ENCODE measurements around the gene GPC6. TPM values are rescaled to one million over a fixed set of nuclear protein-coding genes. Genes with fewer than 3 reads are reported as not detected.

The GPC6 gene
- total RNA-seq, 1 donor from 2014 or later = 20.1 TPM

DNA sequence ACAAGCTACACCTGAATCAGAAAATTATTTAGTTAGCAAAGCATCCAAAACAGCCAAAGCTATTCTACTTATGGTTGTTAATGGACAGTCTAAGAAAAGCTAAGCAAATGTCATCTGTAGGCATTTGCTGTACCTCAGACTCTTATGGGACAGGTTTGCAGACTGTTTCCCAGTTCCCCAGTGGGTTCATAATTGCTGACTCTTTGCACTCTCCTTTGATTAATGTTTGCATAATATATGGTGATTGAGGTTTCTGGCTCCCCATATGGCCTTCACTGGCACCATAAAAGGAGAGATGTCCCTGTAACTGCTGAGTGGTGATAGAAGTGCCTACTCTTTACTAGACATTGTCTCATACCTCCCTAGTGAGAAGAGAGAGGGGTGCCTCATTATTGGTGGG lies 142.1 kb downstream of the GPC6 start:
- no peak for DNase-seq (ENCODE audit: low read depth)

DNA sequence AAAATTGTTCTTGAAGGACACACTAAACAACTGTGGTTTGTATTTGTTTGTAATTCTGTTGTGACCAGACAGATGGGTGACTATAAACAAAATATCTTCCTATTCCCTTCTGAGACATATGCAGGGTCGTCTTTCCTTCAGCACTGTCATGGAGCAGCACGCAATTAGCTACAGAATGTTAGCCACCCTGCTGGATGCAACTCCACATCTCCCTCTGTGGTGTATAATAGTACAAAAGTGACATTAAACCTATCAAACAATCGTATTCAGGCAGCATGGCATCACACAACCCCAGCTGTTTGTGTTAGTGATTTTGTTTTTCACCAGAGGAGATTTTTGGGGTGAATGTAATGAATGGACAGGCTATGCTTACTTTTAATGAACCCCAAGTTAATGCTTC lies 146.2 kb downstream of the GPC6 start:
- DNase-seq (ENCODE audit: low read depth) = no peak

DNA sequence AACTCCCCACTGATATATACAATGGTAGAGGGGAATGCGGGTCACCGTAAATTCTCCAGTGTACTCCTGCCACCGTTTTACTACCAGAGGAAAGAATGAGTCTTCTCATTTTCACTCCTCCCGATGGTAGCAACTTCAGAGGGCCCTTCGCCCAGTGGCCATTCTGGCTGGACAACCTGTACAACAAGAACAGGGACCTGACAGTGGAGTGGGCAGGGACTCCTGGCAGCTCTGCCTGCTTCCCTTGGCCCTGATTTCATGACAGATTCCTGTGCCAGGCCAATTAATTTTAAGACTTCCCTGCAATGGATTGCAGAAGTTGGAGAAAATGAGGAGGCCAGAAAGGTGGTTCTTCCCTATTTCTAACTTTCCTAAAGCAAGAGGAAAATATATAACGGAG lies 148.9 kb downstream of the GPC6 start:
- DNase-seq (ENCODE audit: low read depth) = no peak

DNA sequence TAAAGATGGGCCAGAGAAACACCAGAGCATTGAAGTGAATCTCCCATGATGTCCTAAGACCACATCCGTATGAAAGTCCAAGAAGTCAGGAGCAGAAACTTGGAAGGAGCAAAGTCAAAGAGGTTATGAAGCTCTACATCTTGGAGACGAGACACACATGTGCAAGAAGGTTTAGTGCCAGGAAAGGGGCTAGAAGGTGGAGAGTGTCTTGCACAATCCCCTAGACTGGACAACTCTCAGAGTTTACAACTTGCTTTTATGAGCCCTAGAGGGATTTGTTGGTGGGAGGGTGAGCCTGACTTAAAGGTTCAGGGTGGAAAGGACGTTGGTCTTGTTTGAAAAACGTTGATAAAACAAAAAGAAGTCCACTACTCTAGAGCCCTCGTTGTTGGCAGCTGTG lies 150.6 kb downstream of the GPC6 start:
- no peak for DNase-seq (ENCODE audit: low read depth)

DNA sequence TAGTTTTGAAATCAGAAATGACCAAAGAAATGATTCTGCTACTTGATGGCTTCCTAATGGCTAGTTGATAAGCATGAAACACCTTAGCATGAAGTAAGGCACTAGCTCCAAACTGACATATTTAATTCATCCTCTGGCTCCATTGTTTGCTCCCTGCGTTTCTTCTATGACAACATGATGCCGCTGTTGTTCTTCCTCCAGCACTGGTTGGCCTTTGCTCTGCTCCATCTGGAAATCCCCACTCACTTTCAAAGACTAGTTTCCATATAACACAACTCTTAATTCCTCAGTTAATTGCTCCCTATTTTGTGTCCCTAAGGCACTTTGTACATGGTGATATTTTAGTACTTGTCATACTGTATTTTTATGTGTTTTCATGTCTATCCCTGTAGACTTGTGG lies 151.6 kb downstream of the GPC6 start:
- no peak for DNase-seq (ENCODE audit: low read depth)

DNA sequence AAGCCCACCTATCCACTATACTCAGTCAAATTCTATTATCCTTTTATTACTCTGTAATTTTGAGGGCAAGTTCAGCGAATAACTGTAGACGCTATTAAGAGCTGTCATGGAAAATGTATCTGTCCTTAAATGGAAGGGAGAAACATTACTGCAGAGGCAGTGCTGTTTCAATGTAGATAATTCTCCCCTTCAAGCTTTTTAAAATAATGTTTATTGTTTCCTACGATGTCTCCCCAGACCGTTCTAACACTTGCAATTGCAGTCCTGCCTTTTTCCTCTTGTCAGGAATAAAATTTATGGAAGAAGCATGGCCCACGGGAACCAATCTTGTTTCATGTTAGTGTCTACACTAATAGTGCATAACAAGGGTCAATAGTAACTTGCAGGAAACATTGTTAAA lies 159.5 kb downstream of the GPC6 start:
- no peak for DNase-seq (ENCODE audit: low read depth)

DNA sequence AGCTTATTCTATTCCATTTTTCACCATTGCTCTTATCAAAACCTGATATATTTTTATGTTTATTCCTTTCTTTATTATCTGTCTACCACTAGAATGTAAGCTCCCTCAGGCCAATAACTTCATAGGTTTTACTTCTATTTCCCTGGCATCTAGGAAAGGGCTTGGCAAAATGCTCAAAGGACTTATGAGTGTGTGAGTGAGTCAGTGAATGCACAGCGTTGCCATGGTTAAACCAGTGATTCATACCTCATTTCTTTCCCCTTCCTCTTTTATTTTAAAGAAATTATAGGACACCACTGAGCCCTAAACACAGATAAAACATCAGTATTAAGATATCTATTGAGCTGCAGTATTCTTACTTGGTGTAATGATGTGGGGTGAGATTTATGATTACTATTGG lies 162.1 kb downstream of the GPC6 start:
- DNase-seq (ENCODE audit: low read depth) = no peak

DNA sequence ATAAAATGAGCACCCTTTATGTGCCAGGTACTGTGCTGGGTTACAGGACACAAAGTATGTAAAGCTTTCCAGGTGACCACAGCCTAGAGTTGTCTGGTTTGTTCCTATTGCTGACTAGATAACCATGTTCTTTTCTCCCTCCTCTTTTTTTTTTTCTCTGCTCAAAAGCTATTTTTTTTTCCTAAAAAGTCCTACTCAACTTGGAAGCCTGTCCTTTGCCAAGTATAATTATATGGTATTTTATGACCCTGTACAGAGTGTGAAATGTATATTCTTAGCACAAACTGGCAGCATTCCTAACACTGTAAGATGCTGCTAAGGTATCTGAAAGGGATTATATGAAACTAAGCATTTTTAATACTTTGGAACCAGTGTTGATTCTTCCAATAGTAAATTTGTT lies 171.0 kb downstream of the GPC6 start:
- no peak for DNase-seq (ENCODE audit: low read depth)

DNA sequence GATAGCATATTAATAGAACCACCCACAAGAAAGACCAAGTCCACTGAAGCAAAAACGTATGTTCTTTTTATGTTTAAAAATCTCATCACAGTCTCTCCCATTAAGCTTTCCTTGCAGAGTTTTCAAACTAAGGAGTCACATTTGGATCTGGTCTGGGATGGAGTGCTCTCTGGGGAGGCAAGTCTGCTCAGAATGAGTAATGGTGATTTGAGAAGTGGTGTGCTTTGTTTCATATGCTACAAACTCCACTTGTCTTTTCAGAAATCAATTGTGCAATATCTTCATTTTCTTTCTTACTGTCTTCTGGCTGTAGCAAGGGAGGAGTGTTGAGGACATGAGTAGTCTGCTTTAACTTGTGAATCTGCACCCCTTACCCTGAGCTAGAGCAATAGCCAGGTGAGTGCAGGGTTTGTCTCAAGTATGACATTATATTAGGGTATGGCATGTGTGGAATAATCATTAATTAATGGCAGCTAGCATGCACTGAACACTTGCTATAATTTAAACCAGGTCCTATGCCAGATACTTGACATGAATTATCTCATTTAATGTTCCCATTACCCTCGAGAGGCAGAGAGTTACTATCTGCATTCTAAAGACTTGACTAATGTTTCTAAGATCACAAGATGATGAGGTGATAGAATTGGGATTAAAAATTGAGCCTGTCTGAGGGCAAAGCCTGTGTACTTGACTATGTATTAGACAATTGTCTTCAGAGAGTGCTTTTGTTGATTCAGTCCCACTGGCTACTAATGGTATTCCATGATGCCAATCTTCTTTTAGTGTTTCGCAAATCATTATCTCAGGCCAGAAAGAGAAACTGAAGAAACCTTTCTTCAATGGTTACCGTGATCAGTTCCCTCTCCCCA lies 171.8 kb downstream of the GPC6 start:
- peak; percentile 30 for DNase-seq (ENCODE audit: low read depth)

DNA sequence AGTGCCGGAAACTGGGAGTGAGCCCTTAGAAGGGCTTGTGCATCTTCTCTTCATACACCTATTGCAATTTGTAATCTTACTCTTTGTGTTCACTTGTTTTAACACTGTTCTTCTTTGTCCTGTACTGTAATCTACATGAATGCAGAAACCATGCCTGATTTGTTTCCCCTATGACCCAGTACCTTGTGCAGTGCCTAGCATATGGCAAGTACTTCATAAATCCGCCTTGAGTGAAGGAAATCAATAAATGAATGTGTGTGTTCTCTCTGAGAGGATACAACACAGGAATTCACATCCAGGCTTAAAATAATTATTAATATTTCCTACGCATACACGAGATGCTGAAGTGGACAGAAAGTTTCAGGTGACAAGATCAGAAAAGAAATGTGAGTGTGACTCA lies 172.6 kb downstream of the GPC6 start:
- DNase-seq (ENCODE audit: low read depth) = no peak

DNA sequence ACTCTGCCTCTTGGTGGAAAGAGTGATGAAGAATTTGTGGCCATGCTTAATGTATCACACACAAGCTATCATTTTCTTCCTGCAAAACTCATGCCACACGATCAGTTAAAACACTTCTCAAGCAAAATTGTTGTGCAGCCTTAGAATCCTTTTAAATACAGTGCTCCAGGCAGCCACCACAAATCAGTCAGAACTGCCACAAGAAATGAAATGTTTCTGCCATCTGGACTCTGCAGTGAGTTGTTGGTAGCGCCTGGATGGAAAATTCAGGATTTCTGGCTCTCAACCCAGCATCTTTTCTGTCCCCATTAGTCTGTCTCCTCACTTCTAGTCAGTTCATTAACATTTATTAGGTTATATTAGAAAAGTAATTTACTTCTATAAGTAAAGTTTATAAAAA lies 179.5 kb downstream of the GPC6 start:
- DNase-seq (ENCODE audit: low read depth) = no peak

DNA sequence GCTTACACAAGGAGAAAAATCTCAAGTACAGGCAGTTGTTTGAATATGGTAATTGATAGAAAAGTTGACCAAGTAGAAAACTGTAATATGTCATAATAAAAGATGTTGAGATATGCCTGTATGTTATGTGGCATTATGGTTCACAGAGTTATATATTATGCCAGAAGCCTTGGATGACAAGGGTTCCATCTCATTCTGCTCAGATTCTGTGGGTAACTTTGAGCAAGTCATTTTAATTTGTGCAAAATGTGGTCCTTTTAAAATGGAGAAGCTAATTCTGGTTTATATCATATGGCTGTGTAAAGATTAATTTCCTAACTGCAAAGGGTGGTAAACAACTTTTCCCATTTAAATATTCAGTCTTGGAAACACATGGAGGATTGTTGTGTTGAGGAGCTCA lies 180.9 kb downstream of the GPC6 start:
- DNase-seq (ENCODE audit: low read depth) = no peak

DNA sequence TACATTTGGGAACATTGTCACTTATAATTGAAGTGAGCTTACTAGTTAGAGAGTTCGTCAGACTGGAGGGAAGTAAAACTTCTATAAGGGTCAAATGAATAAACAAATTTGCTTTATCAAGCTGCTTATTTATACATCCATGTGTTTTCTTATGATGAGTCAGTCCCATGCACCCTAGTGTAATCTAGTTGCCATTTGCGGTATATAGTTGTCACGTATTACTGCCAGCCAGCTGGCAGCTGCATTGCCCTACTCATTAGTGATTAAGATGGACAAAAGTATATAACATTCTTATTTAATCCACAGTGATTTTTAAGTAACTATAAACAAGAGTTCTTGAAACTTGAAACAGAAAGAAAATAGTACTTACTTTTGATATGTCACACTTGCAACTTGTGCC lies 182.4 kb downstream of the GPC6 start:
- DNase-seq (ENCODE audit: low read depth) = no peak

DNA sequence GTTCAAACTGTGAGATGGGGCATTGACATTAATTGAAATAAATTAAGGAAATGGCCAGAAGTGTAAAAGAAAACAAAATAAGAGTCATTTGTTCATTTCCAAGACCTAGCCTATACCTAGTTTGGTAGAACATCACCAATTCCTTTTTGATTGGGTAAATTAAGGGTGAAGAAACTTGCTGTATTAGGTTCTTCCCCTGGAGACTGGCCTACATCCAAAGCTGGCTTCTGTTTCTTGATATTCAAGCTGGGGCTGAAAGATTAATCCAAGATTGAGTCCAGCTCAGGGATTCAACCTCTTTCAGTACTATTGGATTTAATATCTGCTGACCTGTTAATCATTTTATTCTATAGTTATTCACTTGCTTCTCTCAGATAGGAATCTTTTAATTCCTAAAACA lies 183.2 kb downstream of the GPC6 start:
- DNase-seq (ENCODE audit: low read depth) = no peak

DNA sequence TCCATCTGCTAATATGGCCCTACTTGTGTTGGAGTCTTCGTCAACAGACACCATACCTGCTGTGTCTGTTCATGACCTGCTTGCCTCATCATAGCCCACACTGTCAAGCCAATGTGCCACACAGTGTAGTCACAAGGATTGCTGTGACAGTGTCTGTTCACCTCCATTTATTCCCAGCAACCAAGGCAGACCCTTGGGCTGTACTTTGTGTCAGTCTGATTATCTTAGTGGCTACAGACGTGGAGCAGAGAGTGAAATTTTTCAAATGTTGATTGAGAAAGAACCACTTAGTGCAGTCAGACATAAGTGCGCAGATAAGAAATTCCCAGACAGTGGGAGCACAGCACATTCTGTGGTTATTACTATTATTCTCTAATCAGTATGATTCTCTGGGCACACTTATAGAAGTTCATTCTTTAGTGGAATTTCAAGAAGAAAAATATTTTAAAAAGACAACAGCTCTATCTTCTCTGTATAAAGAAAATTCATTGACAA lies 184.6 kb downstream of the GPC6 start:
- no peak for DNase-seq (ENCODE audit: low read depth)

DNA sequence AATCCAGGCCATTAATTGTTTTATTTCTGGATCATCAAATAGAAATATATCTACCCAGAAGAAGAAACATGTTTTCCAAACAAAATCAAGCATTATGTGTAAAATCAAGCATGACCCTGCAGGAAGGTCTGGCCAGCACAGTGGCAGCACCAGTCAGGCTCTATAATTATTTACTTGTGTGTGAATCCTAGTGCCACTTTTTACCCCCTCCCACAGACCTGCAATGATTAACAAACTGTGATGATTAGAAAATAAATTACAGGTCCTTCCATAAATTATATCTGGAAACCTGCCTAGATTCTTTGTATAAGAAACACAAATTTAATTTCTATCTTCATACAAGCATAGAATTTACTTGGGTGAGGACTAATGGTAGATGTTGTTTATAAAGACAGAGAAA lies 186.1 kb downstream of the GPC6 start:
- no peak for DNase-seq (ENCODE audit: low read depth)

DNA sequence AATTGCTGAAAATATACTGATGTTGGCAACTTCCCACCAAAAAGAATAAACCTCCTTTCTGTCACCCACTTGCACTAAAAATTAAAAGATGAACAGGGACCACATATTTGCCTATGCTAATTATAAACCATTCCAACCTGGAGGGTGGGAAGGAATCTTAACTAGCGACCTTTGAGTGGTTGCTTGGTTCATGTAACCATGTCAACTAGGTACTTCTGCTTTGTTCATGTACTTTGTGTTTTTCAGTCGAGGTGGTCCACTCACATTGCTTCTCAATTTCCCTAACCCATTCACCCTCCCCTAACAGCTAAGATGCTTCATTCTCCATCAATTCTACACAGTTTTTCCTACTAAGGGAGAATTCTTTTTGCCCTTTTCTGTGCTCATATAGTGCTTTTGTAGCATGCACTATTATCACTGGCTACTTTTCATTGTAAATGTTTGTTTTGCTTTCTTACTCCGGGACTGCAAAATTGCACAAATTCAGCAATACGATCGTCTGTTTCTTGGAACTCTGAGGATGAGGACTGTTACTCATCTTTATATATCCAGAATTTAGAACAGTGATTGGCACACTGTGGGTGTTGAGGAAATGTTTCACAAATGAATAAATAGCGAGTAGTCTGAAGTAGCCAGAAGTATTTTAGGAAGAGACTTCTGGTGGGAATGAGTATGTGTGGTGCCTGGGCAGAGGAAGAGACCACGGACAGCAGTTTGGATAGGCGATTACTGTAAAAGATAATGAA lies 187.5 kb downstream of the GPC6 start:
- DNase-seq (ENCODE audit: low read depth) = peak; percentile 26

DNA sequence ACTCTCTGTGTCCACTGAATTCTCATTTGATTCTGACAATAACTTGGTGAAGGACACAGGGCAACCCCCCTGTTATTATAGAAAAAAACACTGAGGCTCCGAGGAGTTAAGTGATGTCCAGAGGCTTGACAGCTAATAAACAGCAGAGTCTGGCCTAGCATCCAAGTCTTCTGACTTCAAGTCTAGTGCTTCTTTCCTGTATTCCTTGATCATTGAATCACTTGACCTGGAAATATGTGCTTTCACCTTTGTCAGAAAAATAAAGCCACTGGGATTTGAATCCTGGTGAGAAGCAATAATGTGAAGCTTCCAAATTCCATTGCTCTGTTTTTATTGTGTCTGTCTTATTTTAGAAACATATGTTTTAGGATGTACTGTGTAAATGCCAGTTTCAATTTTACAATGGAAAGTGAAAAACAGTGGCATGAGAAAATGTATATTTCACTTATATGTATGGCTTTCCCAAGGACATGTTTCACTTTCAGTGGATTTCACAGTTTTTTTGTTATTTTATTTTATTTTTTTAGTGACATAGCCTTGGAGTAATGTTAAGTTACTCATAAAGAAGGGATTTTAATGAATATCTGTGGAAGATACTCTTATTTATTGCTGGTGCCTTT lies 190.2 kb downstream of the GPC6 start:
- DNase-seq (ENCODE audit: low read depth) = no peak

DNA sequence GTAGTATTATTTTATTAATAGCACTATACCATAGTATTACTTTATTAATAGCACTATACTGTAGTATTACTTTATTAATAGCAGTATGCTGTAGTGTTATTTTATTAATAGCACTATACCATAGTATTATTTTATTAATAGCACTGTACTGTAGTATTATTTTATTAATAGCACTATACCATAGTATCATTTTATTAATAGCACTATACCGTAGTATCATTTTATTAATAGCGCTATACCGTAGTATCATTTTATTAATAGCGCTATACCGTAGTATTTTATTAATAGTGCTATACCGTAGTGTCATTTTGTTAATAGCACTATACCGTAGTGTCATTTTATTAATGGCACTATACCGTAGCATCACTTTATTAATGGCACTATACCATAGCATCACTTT lies 191.8 kb downstream of the GPC6 start:
- DNase-seq (ENCODE audit: low read depth) = no peak

DNA sequence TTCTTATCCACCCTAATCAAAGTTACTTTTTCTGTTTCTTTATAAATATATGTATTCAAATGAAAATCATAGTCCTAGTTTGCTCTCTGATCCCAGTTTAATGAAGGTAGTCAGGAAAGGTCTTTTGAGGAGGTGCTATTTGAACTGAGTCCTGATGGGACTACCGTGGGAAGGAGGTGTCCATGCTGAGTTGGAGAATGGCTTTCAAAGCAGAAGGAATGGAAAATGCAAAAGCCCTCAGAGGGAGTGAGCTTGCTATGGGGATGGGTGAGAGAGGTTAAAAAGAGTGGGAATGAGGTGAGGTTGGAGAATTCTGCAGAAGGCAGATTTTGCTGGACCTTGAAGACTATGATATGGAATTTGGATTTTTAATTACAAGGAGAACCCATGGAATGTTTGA lies 193.6 kb downstream of the GPC6 start:
- no peak for DNase-seq (ENCODE audit: low read depth)

DNA sequence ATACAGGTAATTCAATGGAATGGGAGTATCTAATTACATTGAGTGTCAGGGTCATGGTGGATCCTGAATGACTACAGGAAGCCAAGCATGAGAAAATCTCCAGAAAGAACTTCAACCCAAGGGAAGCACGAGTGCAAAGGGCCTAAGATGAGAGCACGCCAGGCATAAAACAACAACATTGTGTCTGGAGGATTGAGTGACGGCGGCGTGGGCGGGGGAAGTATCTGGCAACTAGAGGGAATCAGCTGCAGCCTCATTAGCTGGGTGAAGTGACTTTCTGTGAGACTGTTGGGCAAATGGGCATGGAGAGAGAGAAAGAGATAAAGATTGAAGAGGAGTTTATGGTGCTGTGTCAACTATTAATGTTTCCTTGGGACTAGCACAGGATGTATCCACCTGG lies 194.3 kb downstream of the GPC6 start:
- no peak for DNase-seq (ENCODE audit: low read depth)

DNA sequence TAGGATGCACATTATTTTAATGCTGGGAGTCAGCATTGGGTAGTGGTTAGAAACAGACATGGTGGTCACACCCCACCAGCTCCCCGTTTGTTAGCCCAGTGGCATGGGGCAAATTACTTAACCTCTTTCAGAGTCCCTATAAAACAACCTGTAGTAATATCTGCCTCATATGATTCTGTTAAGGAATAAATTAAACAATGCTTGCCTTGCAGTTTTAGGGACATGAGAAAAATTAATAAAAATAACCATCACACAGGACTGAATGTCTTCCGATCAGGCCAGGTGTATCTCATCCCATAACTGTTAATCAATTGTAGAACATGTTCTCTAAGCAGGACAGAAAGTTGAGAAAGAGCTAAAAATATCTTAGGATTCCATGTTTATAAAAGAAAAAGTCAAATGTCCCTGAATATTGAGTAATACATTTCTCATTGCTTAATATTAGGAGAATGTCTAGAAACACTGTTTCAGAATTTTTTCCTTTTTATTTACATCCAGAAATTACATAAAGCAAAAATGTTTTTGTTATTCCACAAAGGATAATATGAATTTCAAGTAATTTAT lies 196.5 kb downstream of the GPC6 start:
- DNase-seq (ENCODE audit: low read depth) = no peak
